ENCODE data around the gene NDUFA3. TPM values are rescaled to one million over a fixed set of nuclear protein-coding genes. Genes with fewer than 3 reads are reported as not detected.

NDUFA3 gene
- total RNA-seq, 4 donors from 2014 or later = 20.9 to 29.5 (median 25.4) TPM

- H3K4me3 ChIP-seq = no peak overlapping the region
- peaks cover 4 to 12% (median 9%) of the 10 kb centered on the region in 3 donors for H3K4me1 ChIP-seq
- no peaks in the 10 kb centered on the region for H3K9me3 ChIP-seq
- H3K27me3 ChIP-seq = no peaks in the 10 kb centered on the region
- peaks cover 23 to 85% (median 34%) of the 10 kb centered on the region in 3 donors for H3K36me3 ChIP-seq
- DNase-seq = no peak
- WGBS, 2 donors = 76 to 89% methylated on average over 7 to 10 of the region's 10 CpGs
- H3K27ac ChIP-seq = no peak overlapping the region
- no peak for TF ChIP-seq POLR2A (IDR thresholded peaks at IDR 0.05)
- TF ChIP-seq CTCF (IDR thresholded peaks at IDR 0.05) = no peak
- intact Hi-C loops (cut with DNase I) = no loop called here
Measured at GRCh38 chr19:54121259-54121658, 18.6 kb downstream of the NDUFA3 start.

- Histone ChIP-seq H3K4me3 (no peak overlapping the region), H3K4me1 (no peaks in the 10 kb centered on the region), H3K27ac (no peak overlapping the region), H3K27me3 (no peaks in the 10 kb centered on the region), H3K36me3 (peaks cover 36 to 100% (median 56%) of the 10 kb centered on the region in 3 donors), H3K9me3 (no peaks in the 10 kb centered on the region)
- 90% methylated on average over 8 of the region's 17 CpGs; no CpG with 5 or more reads in 1 of the 2 donors for WGBS, 2 donors
- TF ChIP-seq POLR2A (IDR thresholded peaks at IDR 0.05) = no peak
- no peak for DNase-seq
- intact Hi-C loops (cut with DNase I) = no loop called here
Measured at GRCh38 chr19:54123682-54124081, 21.0 kb downstream of the NDUFA3 start.

GRCh38 chr19:54124393-54124792 is 21.7 kb downstream of the NDUFA3 start:
- no peaks in the 10 kb centered on the region for H3K4me1 ChIP-seq
- intact Hi-C loops (cut with DNase I) = no loop called here
- H3K36me3 ChIP-seq = peaks cover 43 to 100% (median 63%) of the 10 kb centered on the region in 3 donors
- no peak for TF ChIP-seq POLR2A (IDR thresholded peaks at IDR 0.05)
- TF ChIP-seq CTCF (IDR thresholded peaks at IDR 0.05) = no peak
- H3K27me3 ChIP-seq = no peaks in the 10 kb centered on the region
- 81 to 92% methylated on average over 3 to 8 of the region's 19 CpGs for WGBS, 2 donors
- no peak overlapping the region for H3K27ac ChIP-seq
- no peaks in the 10 kb centered on the region for H3K9me3 ChIP-seq
- no peak for DNase-seq
- H3K4me3 ChIP-seq = no peak overlapping the region

- Histone ChIP-seq H3K4me3 (no peak overlapping the region), H3K36me3 (peaks cover 45 to 100% (median 66%) of the 10 kb centered on the region in 3 donors), H3K27ac (no peak overlapping the region), H3K4me1 (no peaks in the 10 kb centered on the region), H3K27me3 (no peaks in the 10 kb centered on the region), H3K9me3 (no peaks in the 10 kb centered on the region)
- intact Hi-C loops (cut with DNase I) = no loop called here
- no peak for TF ChIP-seq POLR2A (IDR thresholded peaks at IDR 0.05)
- no peak for TF ChIP-seq CTCF (IDR thresholded peaks at IDR 0.05)
- no peak for DNase-seq
- WGBS, 2 donors = 33 to 95% methylated on average over 2 to 3 of the region's 9 CpGs
Measured at GRCh38 chr19:54125713-54126112, 23.1 kb downstream of the NDUFA3 start.

- DNase-seq = no peak
- intact Hi-C loops (cut with DNase I) = no loop called here
- Histone ChIP-seq H3K4me1 (no peaks in the 10 kb centered on the region), H3K9me3 (no peaks in the 10 kb centered on the region), H3K27ac (no peak overlapping the region), H3K4me3 (no peak overlapping the region), H3K27me3 (no peaks in the 10 kb centered on the region), H3K36me3 (peaks cover 45 to 100% (median 60%) of the 10 kb centered on the region in 3 donors)
- WGBS, 2 donors = 92 to 94% methylated on average over 21 to 32 of the region's 44 CpGs
- TF ChIP-seq CTCF (IDR thresholded peaks at IDR 0.05) = no peak
- TF ChIP-seq POLR2A (IDR thresholded peaks at IDR 0.05) = no peak
Measured at GRCh38 chr19:54127688-54128440, 25.2 kb downstream of the NDUFA3 start.

Measured in esophagus squamous epithelium (tissue), 5 donors.